Stimulated activated memory B cell treated with anti-CD40 and anti-IgM and Interleukin-4, amounts not matched to agents 10 μg/mL and 1 μg/mL and 100 μg/mL, for 72 hours (primary cell): Measurements from ENCODE around the gene AP3S1.
"Not testable (repeated sequence)": the region's sequence is repeated elsewhere in the genome, so short reads cannot be mapped to it uniquely, and the experiment has no call there.

ENCODE experiments used
- ATAC-seq: fragments of 150-1000 bp; cut with Tn5 transposase; 2 replicates; pipeline ENCODE4 v1.10.0; 2021
- H3K27ac Mint-ChIP-seq: one replicate; pipeline ENCODE4 v1.8.0; 2022; ENCODE audit warnings: mild to moderate bottlenecking, mixed read lengths
- H3K27me3 Mint-ChIP-seq: one replicate; pipeline ENCODE4 v1.8.0; 2022; ENCODE audit warnings: mixed read lengths
- H3K36me3 Mint-ChIP-seq: one replicate; pipeline ENCODE4 v1.8.0; 2022; ENCODE audit warnings: mixed read lengths
- H3K4me1 Mint-ChIP-seq: one replicate; pipeline ENCODE4 v1.8.0; 2022; ENCODE audit warnings: mixed read lengths
- H3K4me3 Mint-ChIP-seq: one replicate; pipeline ENCODE4 v1.8.0; 2022; ENCODE audit warnings: mild to moderate bottlenecking, moderate library complexity, mixed read lengths
- H3K9me3 Mint-ChIP-seq: one replicate; pipeline ENCODE4 v1.8.0; 2022; ENCODE audit warnings: mixed read lengths

The AP3S1 gene

DNA sequence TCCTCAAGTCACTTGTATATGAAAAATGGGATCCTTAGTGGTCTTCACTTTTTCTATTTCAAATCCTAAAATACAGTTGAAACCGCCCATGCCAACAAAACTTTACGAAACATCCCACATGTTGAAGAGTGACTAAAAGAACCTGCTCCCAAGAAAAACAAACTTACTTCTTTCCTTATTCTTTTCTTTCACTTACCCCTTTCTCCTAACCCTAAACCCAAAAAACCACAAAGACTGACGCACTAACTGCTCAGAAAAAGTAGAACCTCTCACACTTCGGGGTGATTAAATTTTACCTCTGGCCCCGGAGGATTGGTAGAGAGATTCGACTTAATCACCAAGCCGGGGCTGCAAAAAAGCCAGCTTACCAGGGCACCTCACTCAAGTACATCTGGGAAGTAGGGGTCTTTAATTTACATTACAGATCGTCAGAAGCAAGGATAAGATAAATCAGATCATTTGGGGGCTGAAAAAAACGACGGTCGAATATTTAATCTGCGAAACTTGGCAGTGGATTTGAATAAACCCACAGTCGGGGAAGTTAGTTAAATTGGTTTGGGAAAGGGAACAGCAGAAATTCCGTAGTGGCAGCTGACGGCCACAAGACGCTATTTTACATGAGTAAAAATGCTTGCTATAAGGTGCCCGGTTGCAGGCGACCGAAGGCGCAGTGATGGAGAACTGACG lies 26.6 kb upstream of the AP3S1 start:
- ATAC-seq, result no peak
- H3K27ac Mint-ChIP-seq, result no peak overlapping the region
- no peaks in the 10 kb centered on the region for H3K36me3 Mint-ChIP-seq
- H3K4me1 Mint-ChIP-seq, result peaks cover 21% of the 10 kb centered on the region
- no peaks in the 10 kb centered on the region for H3K9me3 Mint-ChIP-seq
- peak overlapping the region; percentile 40 for H3K4me3 Mint-ChIP-seq
- H3K27me3 Mint-ChIP-seq, result peaks cover 73% of the 10 kb centered on the region

DNA sequence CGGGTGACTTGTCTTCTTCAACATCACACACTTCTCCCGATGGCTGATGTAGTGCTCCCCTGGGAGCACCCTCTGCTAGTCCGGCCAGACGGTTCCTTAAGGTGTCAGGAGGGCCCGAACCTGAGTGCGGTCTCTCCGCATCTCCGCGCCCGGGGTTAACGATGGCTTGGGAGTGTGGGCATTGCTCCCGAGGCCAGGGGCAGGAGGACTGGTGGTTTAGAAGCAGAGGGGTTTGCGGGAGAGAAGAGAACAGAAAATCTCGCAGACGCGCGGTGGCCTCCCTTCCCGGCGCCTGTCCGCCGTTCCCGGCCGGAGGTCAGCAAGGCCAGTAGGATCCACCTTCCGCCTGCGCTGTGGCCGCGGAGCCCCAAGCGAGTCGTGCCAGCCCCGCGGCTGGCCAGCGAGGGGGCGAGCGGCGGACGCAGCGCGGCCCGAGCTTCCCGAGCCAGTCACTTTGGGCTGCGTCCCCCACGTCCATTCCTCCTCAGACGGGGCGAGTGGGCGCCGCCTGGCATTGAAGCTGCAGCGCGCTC lies 26.0 kb upstream of the AP3S1 start:
- Mint-ChIP-seq H3K27ac (no peak overlapping the region), H3K36me3 (no peaks in the 10 kb centered on the region), H3K27me3 (peaks cover 80% of the 10 kb centered on the region), H3K9me3 (no peaks in the 10 kb centered on the region), H3K4me3 (peak overlapping the region; percentile 66), H3K4me1 (peaks cover 21% of the 10 kb centered on the region)
- ATAC-seq, result peak; percentile 34

GRCh38 chr5:115816226-115817081 lies 25.3 kb upstream of the AP3S1 start, which contains the start of gene CDO1:
Gene CDO1 (minus strand): TSS chr5:115816659. CDS start chr5:115816397, 262 bp downstream.
- peaks cover 21% of the 10 kb centered on the region for H3K4me1 Mint-ChIP-seq
- H3K9me3 Mint-ChIP-seq, result no peaks in the 10 kb centered on the region
- no peaks in the 10 kb centered on the region for H3K36me3 Mint-ChIP-seq
- H3K27me3 Mint-ChIP-seq, result peaks cover 80% of the 10 kb centered on the region
- peak within 1 kb of the TSS; percentile 74 for H3K4me3 Mint-ChIP-seq
- no peak within 1 kb of the TSS for H3K27ac Mint-ChIP-seq
- ATAC-seq, result peak; percentile 36

GRCh38 chr5:115817386-115817785 lies 24.3 kb upstream of the AP3S1 start:
- Mint-ChIP-seq H3K27ac (no peak overlapping the region), H3K4me1 (peaks cover 21% of the 10 kb centered on the region), H3K27me3 (peaks cover 76% of the 10 kb centered on the region), H3K9me3 (no peaks in the 10 kb centered on the region), H3K4me3 (no peak overlapping the region), H3K36me3 (no peaks in the 10 kb centered on the region)
- ATAC-seq, result no peak

DNA sequence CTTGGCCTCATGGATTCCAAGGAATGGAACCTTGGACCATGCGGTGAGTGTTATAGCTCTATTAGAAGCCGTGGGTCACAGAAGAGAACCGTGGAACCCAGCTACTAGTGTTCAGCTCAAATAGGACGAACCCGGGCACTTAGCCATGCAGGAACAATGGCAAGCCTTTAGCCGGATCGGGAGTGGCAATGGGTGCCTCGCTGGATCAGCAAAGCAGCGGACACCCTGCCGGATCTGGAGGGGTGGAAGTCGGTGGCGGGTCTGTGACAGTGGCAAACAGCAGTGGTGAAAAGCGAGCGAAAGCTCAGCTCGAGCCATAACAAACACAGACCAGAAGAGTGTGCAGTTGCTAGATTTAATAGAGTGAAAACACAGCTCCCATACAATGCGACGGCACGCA lies 22.9 kb upstream of the AP3S1 start:
- H3K27ac Mint-ChIP-seq, result no peak overlapping the region
- H3K36me3 Mint-ChIP-seq, result no peaks in the 10 kb centered on the region
- no peaks in the 10 kb centered on the region for H3K9me3 Mint-ChIP-seq
- peaks cover 21% of the 10 kb centered on the region for H3K4me1 Mint-ChIP-seq
- peaks cover 61% of the 10 kb centered on the region for H3K27me3 Mint-ChIP-seq
- no peak for ATAC-seq
- H3K4me3 Mint-ChIP-seq, result no peak overlapping the region

DNA sequence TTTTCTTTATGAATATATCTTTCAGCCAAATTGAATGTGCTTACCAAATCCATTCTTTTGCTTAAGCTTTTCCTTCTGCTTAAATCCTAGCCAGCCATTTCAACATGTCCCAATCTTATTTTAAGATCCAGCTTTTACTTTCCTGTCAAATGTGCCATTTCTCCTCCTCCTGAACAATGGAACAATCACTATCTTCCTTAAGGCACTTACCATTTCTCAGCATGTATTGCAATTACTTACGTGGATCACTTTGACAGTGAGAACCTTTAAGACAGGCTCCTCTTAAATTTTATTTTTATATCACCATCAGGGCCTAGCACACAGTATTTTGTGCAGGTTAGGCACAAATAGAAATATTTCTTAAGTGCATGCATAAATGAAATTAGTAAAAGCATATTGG lies 20.9 kb upstream of the AP3S1 start:
- Mint-ChIP-seq H3K9me3 (peaks cover 4% of the 10 kb centered on the region), H3K27me3 (peaks cover 41% of the 10 kb centered on the region), H3K36me3 (no peaks in the 10 kb centered on the region), H3K4me1 (peaks cover 10% of the 10 kb centered on the region), H3K27ac (no peak overlapping the region), H3K4me3 (no peak overlapping the region)
- ATAC-seq, result no peak

DNA sequence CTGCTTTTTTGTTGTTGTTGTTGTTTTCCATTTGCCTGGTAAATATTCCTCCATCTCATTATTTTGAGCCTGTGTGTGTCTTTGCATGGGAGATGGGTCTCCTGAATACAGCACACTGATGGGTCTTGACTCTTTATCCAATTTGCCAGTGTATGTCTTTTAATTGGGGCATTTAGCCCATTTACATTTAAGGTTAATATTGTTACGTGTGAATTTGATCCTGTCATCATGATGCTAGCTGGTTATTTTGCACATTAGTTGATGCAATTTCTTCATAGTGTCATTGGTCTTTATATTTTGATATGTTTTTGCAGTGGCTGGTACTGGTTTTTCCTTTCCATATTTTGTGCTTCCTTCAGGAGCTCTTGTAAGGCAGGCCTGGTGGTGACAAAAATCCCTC lies 16.8 kb upstream of the AP3S1 start:
- not testable (repeated sequence) for ATAC-seq, H3K4me3 Mint-ChIP-seq, H3K27ac Mint-ChIP-seq, H3K4me1 Mint-ChIP-seq, H3K9me3 Mint-ChIP-seq
- Mint-ChIP-seq H3K27me3 (peaks cover 14% of the 10 kb centered on the region), H3K36me3 (peaks cover 30% of the 10 kb centered on the region)

- Mint-ChIP-seq H3K27me3 (peaks cover 4% of the 10 kb centered on the region), H3K4me3 (no peak overlapping the region), H3K9me3 (peaks cover 6% of the 10 kb centered on the region), H3K4me1 (peaks cover 1% of the 10 kb centered on the region), H3K27ac (no peak overlapping the region), H3K36me3 (peaks cover 31% of the 10 kb centered on the region)
- no peak for ATAC-seq
Observed at GRCh38 chr5:115825948-115826347, 15.8 kb upstream of the AP3S1 start.

- H3K4me3 Mint-ChIP-seq, result no peak overlapping the region
- no peak for ATAC-seq
Observed at GRCh38 chr5:115829913-115830312, 11.8 kb upstream of the AP3S1 start.

DNA sequence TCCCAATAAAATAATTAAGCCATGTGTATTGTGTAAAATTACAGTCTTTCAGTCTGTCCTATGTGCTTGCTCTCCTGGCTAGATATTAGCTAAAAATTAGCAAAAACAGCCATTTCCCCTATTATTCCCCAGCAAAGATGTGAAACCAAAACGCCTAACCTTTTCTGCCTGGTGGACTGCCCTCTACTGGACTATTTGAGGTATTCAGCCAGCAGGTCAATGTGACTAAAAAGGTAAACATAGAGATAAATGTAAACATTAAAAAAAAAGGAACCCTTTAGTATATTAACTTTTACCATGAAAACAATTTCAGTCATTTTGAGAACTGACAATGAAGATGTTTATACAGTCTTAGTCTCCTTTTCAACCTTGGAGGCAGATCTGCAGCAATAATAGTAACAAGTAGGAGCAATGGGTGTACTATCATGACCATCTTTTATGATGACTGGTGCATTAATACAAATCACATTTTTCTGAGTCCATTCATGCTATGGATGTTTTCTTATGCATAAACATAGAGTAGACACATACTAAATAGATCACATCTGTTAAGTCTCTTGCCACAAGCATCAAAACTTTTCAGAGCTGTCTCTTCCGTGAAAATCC lies 10.5 kb upstream of the AP3S1 start:
- no peaks in the 10 kb centered on the region for H3K27me3 Mint-ChIP-seq
- H3K36me3 Mint-ChIP-seq, result peaks cover 62% of the 10 kb centered on the region
- H3K4me1 Mint-ChIP-seq, result peaks cover 10% of the 10 kb centered on the region
- ATAC-seq, result no peak
- no peak overlapping the region for H3K4me3 Mint-ChIP-seq
- no peaks in the 10 kb centered on the region for H3K9me3 Mint-ChIP-seq
- no peak overlapping the region for H3K27ac Mint-ChIP-seq

More at GRCh38 chr5:115829913-115830312, 11.8 kb upstream of the AP3S1 start:
- Mint-ChIP-seq H3K4me1 (peaks cover 10% of the 10 kb centered on the region), H3K27me3 (no peaks in the 10 kb centered on the region), H3K27ac (no peak overlapping the region), H3K9me3 (peaks cover 4% of the 10 kb centered on the region), H3K36me3 (peaks cover 54% of the 10 kb centered on the region)

- peaks cover 40% of the 10 kb centered on the region for H3K36me3 Mint-ChIP-seq
- no peak overlapping the region for H3K4me3 Mint-ChIP-seq
- no peaks in the 10 kb centered on the region for H3K9me3 Mint-ChIP-seq
- ATAC-seq, result no peak
- peaks cover 29% of the 10 kb centered on the region for H3K4me1 Mint-ChIP-seq
- H3K27ac Mint-ChIP-seq, result no peak overlapping the region
- no peaks in the 10 kb centered on the region for H3K27me3 Mint-ChIP-seq
Observed at GRCh38 chr5:115835481-115835880, 6.3 kb upstream of the AP3S1 start.

- Mint-ChIP-seq H3K9me3 (no peaks in the 10 kb centered on the region), H3K4me3 (peak overlapping the region; percentile 60), H3K4me1 (peaks cover 35% of the 10 kb centered on the region), H3K27ac (peak overlapping the region; percentile 14), H3K27me3 (no peaks in the 10 kb centered on the region), H3K36me3 (peaks cover 22% of the 10 kb centered on the region)
- no peak for ATAC-seq
Observed at GRCh38 chr5:115838885-115839518, 2.7 kb upstream of the AP3S1 start.

DNA sequence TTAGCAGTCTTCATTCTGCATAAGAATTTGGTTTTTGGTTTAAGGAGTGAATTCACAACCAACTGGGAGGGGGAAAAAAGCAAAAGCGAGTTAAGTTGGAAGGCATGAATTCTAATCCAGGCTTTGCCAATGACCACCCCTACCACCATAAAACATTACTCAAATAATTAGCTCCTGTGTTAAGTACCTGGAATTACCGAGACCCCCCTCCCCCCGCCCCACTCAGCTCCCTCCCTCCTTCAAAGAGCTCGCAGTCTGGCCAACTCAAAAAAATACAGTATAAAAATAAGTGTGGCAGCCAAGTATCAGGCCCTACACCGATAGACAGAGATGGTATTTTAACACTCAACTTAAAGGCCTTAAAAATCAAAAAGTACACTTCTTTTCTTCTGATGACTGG lies 862 bp upstream of the AP3S1 start:
- Mint-ChIP-seq H3K27me3 (no peaks in the 10 kb centered on the region), H3K9me3 (no peaks in the 10 kb centered on the region), H3K4me1 (peaks cover 51% of the 10 kb centered on the region)

DNA sequence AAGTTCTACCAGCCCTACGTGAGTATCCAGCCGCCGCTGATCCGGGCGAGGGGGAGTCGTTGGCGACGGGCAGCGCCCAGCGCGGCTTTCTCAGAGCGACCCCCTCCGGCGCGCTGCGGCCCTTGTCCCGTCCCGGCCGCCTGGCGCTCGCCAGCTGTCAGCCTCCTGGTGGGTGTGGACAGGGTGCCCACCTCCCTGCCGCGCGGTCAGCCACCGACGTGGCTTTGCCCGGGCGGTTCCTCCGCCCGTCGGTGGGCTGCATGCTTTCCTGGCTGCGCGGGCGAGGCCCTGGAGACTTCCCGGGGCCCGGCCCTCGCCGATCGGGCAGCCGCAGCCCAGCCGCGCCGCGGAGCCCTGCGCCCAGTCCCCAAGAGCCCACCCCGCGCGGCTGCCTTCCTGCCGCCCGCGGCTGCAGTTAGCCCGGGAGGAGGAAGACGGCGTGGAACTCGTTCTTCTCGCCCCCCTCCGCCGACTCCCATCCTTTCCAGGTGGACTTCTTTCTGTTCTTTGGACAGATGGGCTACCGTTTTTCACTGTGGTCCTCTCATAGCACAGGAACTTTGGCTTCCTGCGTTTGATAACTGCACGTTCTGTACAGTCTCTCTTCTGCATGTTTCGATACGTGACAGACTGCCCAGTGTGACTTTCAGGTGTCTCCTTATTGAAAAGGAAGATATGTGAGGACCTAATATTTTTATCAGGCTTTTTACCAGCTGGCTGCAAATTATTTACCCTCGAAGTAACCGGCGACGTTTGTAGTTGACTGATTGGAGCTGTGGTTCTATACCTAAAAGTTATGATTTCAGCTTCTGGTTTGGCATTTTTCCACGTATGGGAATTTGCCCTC lies 577 bp downstream of the AP3S1 start:
- Mint-ChIP-seq H3K27me3 (no peaks in the 10 kb centered on the region), H3K36me3 (no peaks in the 10 kb centered on the region), H3K4me3 (peak overlapping the region; percentile 97), H3K9me3 (no peaks in the 10 kb centered on the region), H3K27ac (peak overlapping the region; percentile 97), H3K4me1 (peaks cover 51% of the 10 kb centered on the region)
- ATAC-seq, result peak; percentile 75

More for the DNA sequence above, 862 bp upstream of the AP3S1 start:
- no peak for ATAC-seq
- Mint-ChIP-seq H3K4me3 (peak overlapping the region; percentile 97), H3K27ac (peak overlapping the region; percentile 97), H3K36me3 (peaks cover 6% of the 10 kb centered on the region)
